Activated CD4-positive, CD25-positive, alpha-beta regulatory T cell treated with anti-CD3 and anti-CD28 coated beads, Interleukin-2, amount 50 U/mL, for 72 hours (primary cell): ENCODE data around the gene CDK2AP2.

ENCODE experiments used
- DNase-seq: peaks from one replicate; pipeline ENCODE4 v3.0.0; 2021

Gene CDK2AP2

DNA sequence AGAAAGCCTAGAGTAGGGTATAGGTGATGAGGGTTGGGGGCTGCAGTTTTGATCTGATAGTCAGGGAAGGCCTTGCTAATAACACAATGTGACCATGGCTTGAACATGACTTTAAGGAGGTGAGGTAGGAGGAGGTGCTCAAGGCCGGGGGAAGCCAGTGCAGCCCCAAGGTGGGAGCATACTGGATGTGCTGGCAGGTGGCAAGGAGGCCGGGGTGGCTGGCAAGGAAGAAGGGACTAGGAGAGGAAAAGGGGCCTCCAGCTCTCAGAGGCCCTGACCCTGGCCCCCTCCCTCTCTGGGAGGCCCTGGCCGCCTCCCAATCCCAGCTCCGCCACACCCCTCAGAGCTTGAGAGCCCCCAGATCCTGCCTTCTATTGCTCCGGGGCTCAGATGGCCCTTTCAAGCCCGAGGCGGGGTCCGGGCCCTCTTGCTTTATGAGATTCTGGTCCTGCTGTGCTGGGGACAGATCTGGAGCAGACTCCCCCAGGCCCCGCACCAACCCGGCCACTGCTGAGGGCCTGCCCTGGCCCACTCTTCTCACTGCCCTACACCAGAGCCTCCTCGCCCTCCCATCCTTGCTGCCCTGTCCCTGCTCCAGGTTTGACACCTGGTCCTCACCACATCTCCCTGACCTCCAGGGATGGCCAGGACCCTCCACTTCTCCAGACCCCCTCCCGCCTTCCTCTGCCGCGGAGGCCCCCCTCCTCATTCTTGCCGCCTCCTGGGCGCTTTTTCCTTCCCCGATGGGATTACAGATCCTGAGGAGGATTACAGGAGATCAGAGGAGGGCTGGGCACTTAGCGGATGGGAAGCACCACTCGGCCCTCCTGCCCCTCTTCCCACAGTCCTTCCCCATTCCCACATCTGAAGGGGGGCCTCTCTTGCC, 4.6 kb downstream of the CDK2AP2 start:
- DNase-seq: no peak

DNA sequence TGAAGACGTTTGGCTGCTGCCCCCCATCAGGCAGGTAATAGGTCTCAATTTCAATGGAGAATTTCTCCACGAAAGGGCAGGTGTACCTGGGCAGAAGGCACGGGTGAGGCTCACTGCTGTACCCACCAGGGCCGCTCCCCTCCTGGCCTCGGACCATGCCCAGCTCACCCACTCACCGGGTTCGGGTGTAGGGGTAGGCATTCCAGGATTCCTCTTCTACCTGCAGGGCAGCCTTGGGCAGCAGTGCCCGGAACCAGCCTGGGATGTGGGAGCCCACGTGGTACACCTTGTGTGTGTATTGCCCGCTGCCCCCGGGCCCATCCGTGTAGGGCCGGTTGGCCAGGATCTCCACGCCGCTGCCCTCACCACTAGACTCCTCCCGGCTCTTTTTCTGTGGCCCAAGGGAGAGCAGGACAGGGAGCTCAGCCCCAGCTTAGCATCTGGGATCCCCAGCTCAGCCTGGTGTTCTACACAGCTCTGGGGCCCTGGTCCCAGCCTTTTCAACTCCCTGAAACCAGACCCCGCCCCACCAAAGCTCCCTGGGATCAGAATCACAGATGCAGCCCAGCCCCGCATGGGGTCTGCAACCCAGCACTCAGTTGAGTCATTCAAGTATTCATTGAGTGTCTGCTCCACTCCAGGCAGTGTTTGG, 5.5 kb downstream of the CDK2AP2 start:
- DNase-seq: no peak

DNA sequence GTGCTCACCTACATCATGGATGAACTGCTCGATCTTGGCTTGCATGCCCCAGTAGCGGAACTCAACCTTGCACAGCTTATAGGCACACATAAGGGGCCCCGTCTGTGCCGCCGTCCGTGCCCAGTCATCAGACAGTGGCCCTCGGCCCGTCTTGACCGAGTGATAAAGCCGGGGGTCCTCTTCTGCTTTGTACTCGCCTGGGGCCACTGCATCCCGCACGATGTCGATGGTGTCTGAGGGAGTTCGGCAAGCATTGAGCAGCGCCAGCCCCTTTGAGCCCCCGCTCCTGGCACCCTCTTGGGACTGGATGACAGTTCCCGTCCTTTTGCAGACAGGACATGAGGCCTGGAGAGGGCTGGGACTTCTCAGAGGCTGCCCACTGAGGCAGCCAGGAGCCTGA, 6.1 kb downstream of the CDK2AP2 start:
- DNase-seq: no peak

DNA sequence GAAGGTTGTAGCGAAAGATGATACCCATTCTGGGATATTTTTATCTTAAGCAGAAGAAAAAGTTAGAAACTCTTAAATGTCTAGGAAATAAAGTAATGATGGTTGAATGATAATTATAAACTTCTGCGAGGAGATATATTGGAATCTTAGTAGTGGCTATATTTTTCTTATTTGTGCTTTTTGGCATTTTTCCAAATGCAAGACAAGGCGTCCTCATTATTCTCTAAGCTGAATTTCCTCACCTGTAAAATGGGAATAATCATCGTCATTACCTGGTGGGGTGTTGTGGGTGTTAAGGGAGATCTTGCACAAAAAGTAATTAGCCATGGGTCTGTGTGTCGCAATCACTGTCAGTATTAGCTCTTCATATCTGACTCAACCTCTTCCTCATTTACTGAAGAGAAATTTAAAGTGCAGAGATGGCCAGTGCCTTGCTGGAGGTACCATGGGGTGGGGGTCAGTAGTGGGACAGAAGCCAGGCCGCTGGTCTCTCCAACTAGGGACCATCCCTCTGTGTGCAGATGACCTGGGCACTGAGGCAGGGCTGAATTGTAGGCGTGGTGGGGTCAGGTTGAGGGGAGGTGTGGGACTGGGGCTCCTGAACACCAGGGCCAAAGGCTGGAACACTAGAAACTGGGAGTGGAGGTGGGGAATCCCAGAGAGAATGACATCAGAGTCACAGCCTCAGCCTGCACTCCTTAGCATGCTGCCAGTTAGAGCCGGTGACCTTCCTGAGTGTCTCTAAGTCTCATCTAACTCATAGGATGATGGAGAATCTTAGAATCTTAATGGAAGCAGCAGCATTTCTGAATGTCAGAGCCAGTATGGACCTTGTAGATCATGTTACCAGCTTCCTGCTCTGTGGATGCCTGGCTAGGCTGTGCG, 6.9 kb downstream of the CDK2AP2 start:
- no peak for DNase-seq

DNA sequence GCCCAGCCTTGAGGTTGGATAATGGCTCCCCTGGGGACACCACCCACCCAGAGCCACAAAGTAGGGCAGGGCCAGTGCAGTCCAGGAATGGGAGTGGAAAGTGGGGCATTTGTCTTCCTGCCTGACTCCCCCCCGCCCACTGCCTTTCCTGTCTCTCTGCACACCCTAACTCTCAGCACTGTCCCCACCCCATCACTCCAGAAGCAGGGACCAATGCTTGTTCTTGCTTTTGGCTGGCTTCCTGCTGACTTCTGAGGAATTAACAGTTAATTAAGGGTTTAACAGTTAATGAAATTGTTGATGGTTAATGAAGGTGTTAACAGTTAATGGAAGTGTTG, 7.5 kb downstream of the CDK2AP2 start:
- no peak for DNase-seq

DNA sequence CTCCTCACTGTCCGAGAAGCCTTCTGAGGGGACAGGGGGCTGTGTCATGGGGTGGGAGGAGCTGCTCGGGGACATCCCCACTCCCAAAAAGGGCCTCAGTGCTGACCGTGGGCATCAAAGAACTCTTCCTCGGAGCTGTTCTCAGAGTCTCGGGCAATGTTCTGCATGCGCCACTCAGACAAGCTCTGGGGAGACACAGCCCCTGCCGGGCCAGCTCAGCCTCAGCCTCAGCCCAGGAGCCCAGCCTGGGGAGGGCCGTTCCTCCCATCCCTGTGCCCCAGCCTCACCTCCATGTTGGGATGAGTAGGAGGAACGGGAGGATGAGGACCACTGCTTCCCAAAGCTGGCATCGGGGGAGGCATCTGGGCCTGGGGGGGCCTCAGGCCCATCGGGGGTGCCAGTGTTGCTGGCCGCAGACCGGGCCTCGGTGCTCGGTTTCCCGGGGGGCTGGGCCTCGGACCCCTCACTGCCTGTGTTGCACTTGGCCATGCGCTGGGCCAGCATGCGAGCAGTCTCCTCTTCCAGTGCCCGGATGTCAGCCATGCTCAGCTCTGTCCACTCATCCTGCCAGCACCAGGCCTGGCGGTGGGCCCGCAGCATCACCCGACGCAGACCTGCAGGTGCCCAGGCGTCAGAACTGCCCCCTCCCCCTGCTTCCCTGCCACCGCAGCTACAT, 8.0 kb downstream of the CDK2AP2 start:
- DNase-seq: no peak

DNA sequence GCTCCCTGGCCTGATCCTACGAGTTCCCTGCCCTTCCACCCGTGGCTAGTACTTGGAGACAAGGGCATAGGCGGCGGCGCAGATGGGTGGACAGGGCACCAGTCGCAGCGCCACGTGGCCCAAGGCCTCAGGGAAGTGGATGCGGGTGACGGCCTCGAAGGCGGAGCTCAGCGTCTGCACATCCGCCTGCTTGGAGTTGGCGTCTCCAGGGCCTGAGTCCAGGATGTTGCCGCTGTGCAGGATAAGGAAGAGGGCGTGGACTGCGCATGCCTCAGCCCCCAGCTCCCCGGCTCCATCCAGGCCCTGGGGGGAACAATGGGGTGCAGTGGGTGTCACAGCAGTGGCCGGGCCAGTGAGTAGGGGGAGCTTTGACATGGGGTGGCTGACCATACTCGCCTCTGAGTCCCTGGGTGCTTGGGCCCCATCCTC, 9.4 kb downstream of the CDK2AP2 start:
- no peak for DNase-seq

DNA sequence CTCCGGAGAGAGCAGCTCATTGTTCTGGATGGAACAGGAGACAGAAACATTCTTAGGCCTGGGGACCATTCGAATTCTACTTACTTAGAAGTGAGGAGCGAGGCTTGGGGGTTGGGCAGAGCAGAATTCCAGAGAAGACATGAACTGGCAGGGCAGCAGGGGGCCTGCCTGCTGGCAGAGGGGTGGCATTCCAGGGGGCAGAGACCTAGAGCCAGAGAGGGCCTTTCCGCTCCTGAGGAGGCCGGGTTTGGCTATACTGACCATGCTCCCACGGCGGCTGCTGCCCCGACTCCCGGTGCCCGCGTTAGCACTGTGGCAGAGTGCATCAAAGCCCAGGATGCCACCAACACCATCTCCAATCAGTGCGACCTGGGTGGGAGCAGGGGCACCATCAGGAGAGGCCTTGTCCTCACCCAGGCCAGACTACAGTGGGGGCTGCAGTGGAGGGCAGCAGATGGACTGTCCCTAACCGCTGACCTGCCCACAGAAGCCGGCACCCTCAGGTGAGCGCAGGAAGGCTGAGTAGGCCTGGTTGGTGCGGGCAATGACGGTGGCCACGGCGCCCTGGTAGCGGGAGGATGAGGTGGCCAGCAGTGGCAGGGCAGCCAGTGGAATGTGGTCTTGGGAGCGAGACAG, 10.2 kb downstream of the CDK2AP2 start:
- DNase-seq: no peak

DNA sequence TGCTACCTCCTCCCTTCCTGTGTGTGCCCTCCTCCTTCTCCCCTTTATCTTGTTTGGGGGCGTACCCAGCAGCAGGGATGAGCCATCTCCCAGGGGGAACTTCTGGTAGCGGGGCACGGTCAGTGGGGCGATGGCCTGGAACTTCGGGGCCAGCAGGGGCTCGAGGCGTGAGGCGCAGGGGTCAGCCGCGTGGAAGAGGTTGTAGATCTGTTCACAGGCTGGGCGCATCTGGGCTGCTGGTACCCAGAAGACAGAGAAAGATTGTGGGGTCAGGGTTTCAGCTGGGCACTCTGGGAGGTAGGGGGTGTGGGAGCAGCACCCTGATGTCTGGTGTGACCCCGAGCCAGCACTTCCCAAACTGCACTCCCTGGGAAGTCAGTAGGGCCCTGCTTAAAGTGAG, 11.8 kb downstream of the CDK2AP2 start:
- DNase-seq: no peak

DNA sequence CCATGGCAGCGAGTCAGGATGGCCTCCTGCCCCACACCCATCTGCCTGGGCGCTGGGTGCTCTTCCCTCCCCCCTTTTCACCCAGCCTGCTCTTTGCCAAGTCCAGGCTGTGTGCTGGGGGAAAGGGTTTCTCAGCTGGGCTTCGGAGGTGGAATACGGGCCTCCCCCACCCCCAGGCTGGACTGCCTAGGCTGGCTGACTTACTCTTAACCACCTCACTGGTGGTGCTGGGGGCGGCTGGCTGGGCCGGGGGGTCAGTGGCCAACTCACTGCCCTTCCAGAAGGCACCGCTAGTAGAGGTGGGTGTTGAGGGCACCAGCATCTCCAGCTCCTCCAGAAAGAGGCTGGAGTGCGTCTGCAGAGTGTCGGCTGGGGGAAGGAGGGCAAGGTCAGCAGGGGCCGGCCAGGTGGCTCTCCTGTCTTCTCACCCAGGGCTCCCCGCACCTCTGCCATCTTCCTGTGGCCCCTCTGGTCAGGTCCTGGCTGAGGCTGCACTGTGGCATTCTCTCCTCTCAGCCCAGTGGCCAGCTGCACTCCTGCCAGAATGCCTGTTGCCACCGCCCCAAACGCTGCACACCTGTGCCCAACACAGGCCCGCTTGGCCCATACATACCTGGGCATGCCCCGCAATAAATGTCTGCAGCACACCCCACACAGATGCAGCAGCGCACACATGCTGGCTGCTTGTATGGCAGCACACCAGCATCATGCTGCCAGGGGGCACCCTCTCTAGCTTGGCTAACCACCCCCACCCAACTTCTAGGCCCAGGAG, 12.5 kb downstream of the CDK2AP2 start:
- no peak for DNase-seq

DNA sequence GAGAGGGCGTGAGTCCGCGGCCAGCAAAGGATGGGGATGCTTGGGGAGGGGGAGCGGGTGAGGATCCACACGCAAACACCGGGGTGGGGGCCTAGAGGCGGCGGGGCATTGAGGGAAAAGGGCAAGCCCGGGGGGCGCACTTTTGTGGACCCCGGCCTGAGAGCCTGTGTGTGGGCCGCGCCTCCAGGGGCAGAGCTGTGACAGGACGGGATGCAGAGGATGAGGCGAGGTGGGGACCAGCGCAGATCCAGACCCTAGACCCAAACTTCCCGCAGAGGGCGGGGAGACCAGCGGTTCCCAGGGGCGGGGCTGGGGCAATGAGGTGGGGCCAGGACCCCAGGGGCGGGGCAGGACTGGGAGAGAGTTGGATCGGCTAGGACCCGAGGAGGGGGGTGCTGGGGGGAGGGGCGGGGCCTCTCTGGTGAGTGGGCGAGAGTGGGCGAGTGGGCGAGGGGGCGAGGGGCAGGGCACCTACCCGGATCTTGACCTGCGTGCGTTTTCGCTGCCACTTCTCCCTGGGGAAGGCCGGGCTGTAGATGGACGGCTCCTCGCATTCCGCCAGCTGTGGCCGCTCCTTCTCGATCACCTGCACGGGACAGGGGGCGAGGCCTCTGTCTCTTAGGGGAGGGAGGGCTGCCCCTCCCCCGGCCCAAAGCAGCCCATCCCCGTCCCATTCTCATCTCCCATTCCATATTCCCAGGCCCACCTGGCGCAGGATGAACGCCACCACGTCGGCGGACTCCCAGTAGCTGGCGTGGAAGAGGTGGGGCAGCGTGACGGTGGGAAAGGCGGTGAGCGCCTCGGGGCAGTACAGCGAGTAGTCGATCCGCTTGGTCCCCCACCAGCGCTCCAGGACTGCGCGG, 13.4 kb downstream of the CDK2AP2 start:
- no peak for DNase-seq

DNA sequence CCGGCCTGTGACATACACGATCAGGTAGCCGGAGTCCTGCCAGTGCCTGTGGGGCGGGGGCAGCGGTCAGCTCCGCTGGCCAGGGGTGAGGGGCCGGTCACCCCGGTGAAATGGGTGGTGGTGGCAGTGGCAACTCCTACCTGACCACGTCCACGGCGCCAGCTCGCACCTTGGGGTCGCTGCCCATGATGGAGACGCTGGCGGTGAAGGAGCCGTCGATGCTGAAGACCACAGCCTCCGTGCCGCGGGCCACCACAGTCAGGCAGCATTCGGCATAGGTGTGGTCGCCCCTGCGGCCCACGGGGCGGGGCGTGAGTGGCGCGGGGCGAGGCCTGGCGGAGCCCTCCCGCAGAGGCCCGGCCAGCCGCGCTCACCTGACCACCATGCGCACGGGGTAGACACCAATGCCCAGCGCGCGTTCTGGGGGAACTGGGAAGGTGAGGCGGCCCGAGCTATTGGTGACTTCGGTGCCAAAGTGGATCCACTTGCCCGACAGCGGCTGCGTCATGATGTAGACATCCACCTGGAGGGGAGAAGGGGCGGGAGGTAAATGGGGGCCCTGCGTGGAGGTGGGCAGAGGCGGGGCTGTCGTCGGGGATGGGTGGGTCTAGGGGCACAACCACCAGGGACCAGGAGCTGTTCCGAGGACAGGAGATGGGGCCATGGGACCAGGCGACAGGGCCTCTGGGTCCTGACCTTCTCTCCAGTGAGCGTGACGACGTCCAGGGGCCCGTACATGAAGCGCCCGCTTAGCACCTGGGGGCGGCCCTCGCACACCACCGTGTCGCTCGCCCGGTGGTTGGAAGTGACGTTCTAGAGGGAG, 14.2 kb downstream of the CDK2AP2 start:
- no peak for DNase-seq

DNA sequence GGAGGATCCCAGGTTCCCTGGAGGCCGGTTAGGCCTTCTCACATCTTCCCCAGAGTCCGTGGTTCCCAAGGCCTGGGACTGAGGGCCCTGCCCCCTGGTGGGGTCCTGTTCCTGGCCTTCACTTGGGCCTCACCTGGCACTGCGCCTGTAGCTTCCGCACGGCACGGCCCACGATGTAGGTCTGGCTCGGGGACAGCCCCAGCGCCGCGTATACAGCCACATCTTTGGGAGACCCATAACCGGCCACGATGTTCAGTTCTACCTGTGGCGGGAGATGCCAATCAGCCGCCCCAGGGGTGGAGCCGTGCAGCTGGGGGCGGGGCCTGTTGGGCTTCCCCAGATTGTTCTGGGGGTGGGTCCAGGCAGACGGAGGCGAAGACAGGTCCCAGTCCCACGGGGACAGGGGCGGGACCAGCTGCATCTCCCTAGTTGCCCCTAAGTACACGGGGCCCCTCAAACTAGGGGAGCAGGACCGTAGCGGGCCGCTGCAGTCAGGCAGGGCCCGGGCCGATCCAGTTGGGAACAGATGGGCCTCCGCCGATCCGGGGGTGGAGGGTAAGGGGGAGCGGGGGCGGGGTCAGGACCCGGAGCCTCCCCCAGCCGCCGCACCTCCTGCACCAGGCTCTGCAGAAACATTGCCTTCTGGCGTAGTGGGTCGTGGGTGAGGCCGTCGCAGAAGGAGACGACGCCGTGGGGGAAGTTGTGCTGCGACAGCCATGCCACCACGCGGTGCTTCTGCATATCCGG, 15.0 kb downstream of the CDK2AP2 start:
- no peak for DNase-seq

DNA sequence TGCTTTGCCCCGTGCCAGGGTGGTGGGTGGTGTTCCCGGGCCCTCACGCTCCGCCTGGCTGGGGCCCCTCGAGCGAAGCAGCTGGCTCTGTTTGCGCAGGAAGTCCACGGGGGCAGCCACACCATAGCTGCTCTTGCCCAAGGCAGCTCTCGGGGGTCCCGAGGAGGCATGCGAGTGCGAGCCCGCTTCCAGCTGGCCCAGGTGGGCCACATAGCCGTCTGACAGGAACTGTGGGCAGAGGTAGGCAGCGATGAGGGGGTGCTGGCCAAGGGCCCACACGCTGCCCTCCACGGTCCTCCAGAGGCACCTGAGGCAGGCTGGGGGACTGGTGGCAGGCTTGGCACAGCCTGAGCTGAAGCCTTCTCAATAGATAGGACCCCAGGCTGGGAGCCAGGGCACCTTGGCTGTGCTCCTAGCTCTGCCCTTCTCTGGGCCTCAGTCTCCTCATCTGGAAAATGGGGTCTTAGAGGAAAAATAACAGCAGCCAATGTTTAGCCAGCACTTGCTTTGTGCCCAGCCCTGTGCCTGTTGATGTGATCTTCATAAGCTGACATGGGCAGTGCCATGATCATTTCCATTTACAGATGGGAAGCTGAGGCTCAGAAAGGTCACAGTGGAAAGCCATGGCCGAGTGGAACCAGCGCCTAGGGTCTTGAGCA, 15.8 kb downstream of the CDK2AP2 start:
- no peak for DNase-seq

DNA sequence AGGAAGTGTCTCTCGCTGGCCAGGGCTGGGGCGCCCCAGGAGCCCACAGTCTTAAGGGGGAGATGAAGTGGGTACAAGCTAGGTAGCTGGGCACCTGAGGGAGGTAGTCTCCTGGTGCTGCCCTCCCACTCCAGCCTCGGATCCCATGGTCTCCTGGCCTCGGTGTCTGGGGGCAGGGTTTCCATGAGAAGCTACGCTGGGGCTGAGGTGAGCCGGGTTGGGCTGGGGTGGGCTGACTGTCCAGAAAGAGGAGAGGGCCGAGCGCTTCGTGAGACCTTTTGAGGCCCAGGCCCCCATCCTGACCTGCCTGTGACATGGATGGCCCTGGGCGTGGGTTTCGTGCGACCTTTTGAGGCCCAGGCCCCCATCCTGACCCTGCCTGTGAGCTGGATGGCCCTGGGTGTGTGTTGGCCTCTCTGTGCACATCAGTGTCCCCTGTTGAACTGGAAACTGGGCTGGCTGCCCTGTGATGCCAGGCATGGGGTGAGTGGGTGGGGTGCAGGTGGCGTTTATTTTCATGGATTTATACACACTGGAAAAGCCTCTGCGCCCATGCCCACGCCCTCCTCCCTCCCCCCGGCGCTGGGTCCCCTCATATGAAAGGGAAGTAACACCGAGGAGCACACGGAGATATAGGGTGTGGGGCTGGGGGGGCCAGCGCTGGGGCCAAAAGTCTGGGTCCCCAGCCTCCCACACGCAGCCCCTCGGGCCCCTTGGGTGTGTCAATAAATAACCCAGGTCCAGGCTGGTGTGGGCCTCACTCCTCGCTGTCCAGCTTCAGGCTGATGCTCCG, 16.5 kb downstream of the CDK2AP2 start:
- no peak for DNase-seq

DNA sequence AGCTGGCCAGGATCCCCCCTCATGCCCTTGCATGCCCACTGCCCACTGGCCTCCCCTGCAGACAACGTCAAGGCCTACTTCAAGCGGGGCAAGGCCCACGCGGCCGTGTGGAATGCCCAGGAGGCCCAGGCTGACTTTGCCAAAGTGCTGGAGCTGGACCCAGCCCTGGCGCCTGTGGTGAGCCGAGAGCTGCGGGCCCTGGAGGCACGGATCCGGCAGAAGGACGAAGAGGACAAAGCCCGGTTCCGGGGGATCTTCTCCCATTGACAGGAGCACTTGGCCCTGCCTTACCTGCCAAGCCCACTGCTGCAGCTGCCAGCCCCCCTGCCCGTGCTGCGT, 17.3 kb downstream of the CDK2AP2 start:
- DNase-seq: no peak

DNA sequence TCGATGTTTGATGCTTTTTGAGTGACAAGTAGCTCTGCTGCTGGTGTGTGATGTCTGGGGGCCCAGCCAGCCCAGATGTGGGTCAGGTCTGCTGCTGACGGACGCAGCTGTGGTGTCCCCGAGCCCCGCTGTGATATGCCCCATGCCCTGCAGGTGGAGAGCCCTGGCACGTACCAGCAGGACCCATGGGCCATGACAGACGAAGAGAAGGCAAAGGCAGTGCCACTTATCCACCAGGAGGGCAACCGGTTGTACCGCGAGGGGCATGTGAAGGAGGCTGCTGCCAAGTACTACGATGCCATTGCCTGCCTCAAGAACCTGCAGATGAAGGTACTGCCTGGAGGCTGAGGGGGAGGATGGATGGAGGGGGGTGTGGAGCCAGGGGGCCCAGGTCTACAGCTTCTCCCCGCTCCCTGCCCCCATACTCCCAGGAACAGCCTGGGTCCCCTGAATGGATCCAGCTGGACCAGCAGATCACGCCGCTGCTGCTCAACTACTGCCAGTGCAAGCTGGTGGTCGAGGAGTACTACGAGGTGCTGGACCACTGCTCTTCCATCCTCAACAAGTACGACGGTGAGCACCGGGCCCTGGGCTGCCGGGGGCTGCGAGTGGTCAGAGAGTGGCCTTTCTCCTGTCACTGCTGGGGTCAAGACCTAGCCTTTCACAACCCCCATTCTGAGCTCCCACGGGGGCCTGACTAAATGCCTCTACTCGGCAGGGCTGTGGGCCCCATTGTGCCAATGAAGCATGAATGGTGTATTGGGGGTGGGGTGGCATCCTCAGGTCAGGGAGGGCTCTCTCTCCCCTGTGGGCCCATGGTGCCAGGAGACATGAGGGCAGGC, 17.9 kb downstream of the CDK2AP2 start:
- DNase-seq: no peak
